IMR-90 (cell line): Measurements from ENCODE around the gene GSTM1. TPM values are rescaled to one million over a fixed set of nuclear protein-coding genes. Genes with fewer than 3 reads are reported as not detected.

Experiments
- ATAC-seq: fragments of 200-7000 bp; cut with Tn5 transposase; 2 replicates; pipeline ENCODE4 v1.9.1; 2020; ENCODE audit warnings: low read depth, mild to moderate bottlenecking, moderate library complexity
- BruUV-seq: library from RNA; stranded (reverse); fragments of 400-500 nt; replicated peaks from 2 replicates; lab custom pipeline; 2021; lab: Mats Ljungman, UMichigan
- CTCF ChIA-PET: fragments of 300-600 bp; formaldehyde crosslinking; extraction: SDS; loops from one replicate; lab custom pipeline; 2021; ENCODE audit warnings: antibody characterized with exemption; lab: Yijun Ruan, JAX
- POLR2A ChIA-PET: fragments of 300-600 bp; sonication (Branson Sonifier 250); formaldehyde crosslinking; loops from one replicate; lab custom pipeline; 2022; ENCODE audit warnings: antibody characterized with exemption; ENCODE audit not compliant: unreplicated experiment; lab: Charles Lee
- DNase-seq: peaks from one replicate; pipeline ENCODE4 v3.0.0; 2013
- H2AFZ ChIP-seq: replicated peaks from 2 replicates; pipeline ENCODE3; 2013; ENCODE audit warnings: low read length, mild to moderate bottlenecking; ENCODE audit not compliant: poor library complexity
- H2AK5ac ChIP-seq: 2 replicates; pipeline ENCODE4 v1.6.1; 2013; ENCODE audit warnings: low read depth, low read length, inconsistent platforms
- H2AK9ac ChIP-seq: replicated peaks from 2 replicates; pipeline ENCODE3; 2013; ENCODE audit warnings: mild to moderate bottlenecking, low read depth, low read length, moderate library complexity; ENCODE audit not compliant: poor library complexity
- H2BK120ac ChIP-seq: 2 replicates; pipeline ENCODE4 v1.6.1; 2013; ENCODE audit warnings: low read depth, low read length, inconsistent platforms
- H2BK15ac ChIP-seq: 3 replicates; pipeline ENCODE4 v1.6.1; 2013; ENCODE audit warnings: low read depth, low read length, inconsistent platforms
- H2BK20ac ChIP-seq: 2 replicates; pipeline ENCODE4 v1.6.1; 2013; ENCODE audit warnings: low read depth, mild to moderate bottlenecking, inconsistent platforms, low read length, moderate library complexity
- H2BK5ac ChIP-seq: 2 replicates; pipeline ENCODE4 v1.6.1; 2013; ENCODE audit warnings: mild to moderate bottlenecking, low read depth, low read length, inconsistent platforms; ENCODE audit not compliant: poor library complexity, severe bottlenecking
- H3K14ac ChIP-seq: replicated peaks from 2 replicates; pipeline ENCODE4 v1.6.1; 2013; ENCODE audit warnings: low read depth, low read length, inconsistent platforms
- H3K18ac ChIP-seq: 2 replicates; pipeline ENCODE4 v1.6.1; 2013; ENCODE audit warnings: low read depth, low read length, control low read depth
- H3K23ac ChIP-seq: 2 replicates; pipeline ENCODE4 v1.6.1; 2013; ENCODE audit warnings: low read depth, low read length, inconsistent platforms
- H3K27ac ChIP-seq: 2 replicates; pipeline ENCODE4 v1.5.1; 2013; ENCODE audit warnings: mild to moderate bottlenecking, control low read depth, low read length; ENCODE audit not compliant: insufficient read depth
- H3K27me3 ChIP-seq: 2 replicates; pipeline ENCODE4 v1.6.1; 2013; ENCODE audit warnings: low read length; ENCODE audit not compliant: control insufficient read depth, insufficient read depth
- H3K36me3 ChIP-seq: 2 replicates; pipeline ENCODE4 v1.6.1; 2013; ENCODE audit warnings: low read length, mixed read lengths; ENCODE audit not compliant: control insufficient read depth, insufficient read depth
- H3K4ac ChIP-seq: 2 replicates; pipeline ENCODE4 v1.6.1; 2013; ENCODE audit warnings: low read depth, low read length, inconsistent platforms
- H3K4me1 ChIP-seq: 2 replicates; pipeline ENCODE4 v1.6.1; 2013; ENCODE audit warnings: low read length, mixed read lengths; ENCODE audit not compliant: control insufficient read depth, insufficient read depth
- H3K4me2 ChIP-seq: 2 replicates; pipeline ENCODE4 v1.6.1; 2013; ENCODE audit warnings: low read depth, mild to moderate bottlenecking, control low read depth, low read length, moderate library complexity
- H3K4me3 ChIP-seq: 2 replicates; pipeline ENCODE4 v1.5.1; 2013; ENCODE audit warnings: low read depth, mild to moderate bottlenecking, control low read depth, low read length, moderate library complexity; ENCODE audit not compliant: insufficient read depth
- H3K56ac ChIP-seq: 2 replicates; pipeline ENCODE4 v1.6.1; 2013; ENCODE audit warnings: low read length, inconsistent platforms; ENCODE audit not compliant: insufficient read depth; ENCODE audit errors: extremely low read depth
- H3K79me1 ChIP-seq, 2 experiments: 2 replicates each; pipeline ENCODE4 v1.6.1; 2013; ENCODE audit warnings: low read length in 2 of 2, inconsistent platforms in 1 of 2, low read depth in 1 of 2
- H3K9ac ChIP-seq: 2 replicates; pipeline ENCODE4 v1.6.1; 2013; ENCODE audit warnings: low read depth, low read length, control low read depth
- H3K9me1 ChIP-seq: 2 replicates; pipeline ENCODE4 v1.6.1; 2013; ENCODE audit warnings: low read length, inconsistent platforms; ENCODE audit not compliant: insufficient read depth
- H3K9me3 ChIP-seq: 2 replicates; pipeline ENCODE4 v1.6.1; 2013; ENCODE audit warnings: low read length; ENCODE audit not compliant: control insufficient read depth, insufficient read depth
- H4K20me1 ChIP-seq: 2 replicates; pipeline ENCODE4 v1.6.1; 2013; ENCODE audit warnings: low read length, inconsistent platforms; ENCODE audit not compliant: insufficient read depth
- H4K5ac ChIP-seq: 2 replicates; pipeline ENCODE4 v1.6.1; 2013; ENCODE audit warnings: mild to moderate bottlenecking, low read depth, low read length, control low read depth
- H4K8ac ChIP-seq, 2 experiments: 2 replicates each; pipeline ENCODE4 v1.6.1; 2013; ENCODE audit warnings: low read depth in 2 of 2, low read length in 2 of 2, control low read depth in 1 of 2, inconsistent platforms in 1 of 2
- H4K91ac ChIP-seq: 2 replicates; pipeline ENCODE4 v1.6.1; 2013; ENCODE audit warnings: low read depth, low read length, inconsistent platforms; ENCODE audit not compliant: insufficient read depth
- FOS ChIP-seq: fragments of 150-350 bp; IDR thresholded peaks from 2 replicates; pipeline ENCODE4 v1.6.1; 2016; ENCODE audit warnings: low read depth, low read length
- MAFK ChIP-seq: IDR thresholded peaks from 2 replicates; pipeline ENCODE4 v1.6.1; 2012; ENCODE audit warnings: low read depth, low read length, improper control_type of control experiment
- USF2 ChIP-seq: fragments of 150-350 bp; IDR thresholded peaks from 2 replicates; pipeline ENCODE4 v1.6.1; 2017; ENCODE audit warnings: mild to moderate bottlenecking, antibody characterized with exemption, low read length, low read depth
- WGBS, 2 experiments: methylation state at CpG; one replicate each; pipeline versions ENCODE4 v1.1.5 to v1.1.7; 2013; ENCODE audit warnings: missing lambda C conversion rate in 2 of 2; ENCODE audit not compliant: insufficient read length in 1 of 2; ENCODE audit errors: extremely low coverage in 2 of 2; 5-methylcytosine and 5-hydroxymethylcytosine counted together
- dilution Hi-C: fragments of 300-500 bp; cut with HindIII; formaldehyde crosslinking; loops from one replicate; pipeline ENCODE4 v1.14.3; 2018; ENCODE audit warnings: low sequenced_read_pairs; ENCODE audit not compliant: unreplicated experiment
- in situ Hi-C: fragments of 300-500 bp; cut with MboI; formaldehyde crosslinking; loops from 3 replicates; pipeline ENCODE4 v1.14.3; 2019; ENCODE audit warnings: low sequenced_read_pairs, inconsistent platforms, mixed read lengths
- intact Hi-C: fragments of 100-400 bp; cut with micrococcal nuclease; formaldehyde crosslinking; loops from 2 replicates; pipeline ENCODE4 v1.10.0; 2022
- polyA plus RNA-seq, 3 experiments: library from polyadenylated mRNA; depleted of rRNA; stranded (reverse); fragments of >200 nt; gene quantifications; 2 replicates each; pipeline ENCODE4 v1.2.3, GENCODE V29; 2012; ENCODE audit warnings: low replicate concordance in 1 of 3
- total RNA-seq: library from RNA; depleted of rRNA; stranded (reverse); fragments of >200 nt; gene quantifications from 2 replicates; pipeline ENCODE4 v1.2.3, GENCODE V29; 2012

GSTM1 gene
- total and polyA plus RNA-seq, 2 of the 4 experiments (the other 2 are of a cell fraction): not detected

- Histone ChIP-seq H4K8ac (no peak overlapping the region), H3K9me3 (peaks cover 6% of the 10 kb centered on the region), H2AK5ac (no peak overlapping the region), H3K4me1 (no peaks in the 10 kb centered on the region), H3K4me3 (no peak overlapping the region), H3K18ac (no peak overlapping the region), H3K9me1 (no peaks in the 10 kb centered on the region), H2BK20ac (no peak overlapping the region), H2BK120ac (no peak overlapping the region), H2AFZ (peak overlapping the region; percentile 72), H2BK5ac (no peak overlapping the region), H3K79me1 (no peaks in the 10 kb centered on the region), H4K5ac (no peak overlapping the region), H4K20me1 (no peaks in the 10 kb centered on the region), H3K9ac (no peak overlapping the region), H3K27ac (no peak overlapping the region), H3K14ac (no peak overlapping the region), H2BK15ac (no peak overlapping the region), H4K91ac (no peak overlapping the region), H3K56ac (no peak overlapping the region), H3K4ac (no peak overlapping the region), H2AK9ac (no peak overlapping the region), H3K36me3 (no peaks in the 10 kb centered on the region), H3K27me3 (no peaks in the 10 kb centered on the region; the same call in 1 of the 2 replicates), H3K23ac (no peak overlapping the region), H3K4me2 (no peak overlapping the region)
- in situ Hi-C loops (no loop called here), dilution Hi-C loops (no loop called here), intact Hi-C loops (no loop called here)
- ATAC-seq (peak; percentile 14; the same call in 1 of the 2 replicates), DNase-seq (no peak)
- no TSS peak for BruUV-seq
- 39% methylated on average over 17 of the region's 22 CpGs; no CpG with 5 or more reads in 1 of the 2 experiments for WGBS, 2 experiments
- TF ChIP-seq USF2 (no peak), MAFK (no peak), FOS (no peak)
- POLR2A ChIA-PET: no interaction called here
- CTCF ChIA-PET: interaction anchor here (0.6 kb wide), 1 partner anchor 308 kb away, joined by 9 read pairs; no protein-coding TSS in a partner anchor
Measured at GRCh38 chr1:109712321-109712864, 24.8 kb downstream of the GSTM1 start.
